ENCODE results near the gene GMEB1. TPM values are rescaled to one million over a fixed set of nuclear protein-coding genes. Genes with fewer than 3 reads are reported as not detected.

The GMEB1 gene
- total and polyA plus RNA-seq, 2 donors (not counting 3 experiments of a cell fraction or from before 2014, with no cell fraction given), result 8.1 to 16.0 TPM

- Histone ChIP-seq H3K36me3 (ENCODE audit: control insufficient read depth in 2 of 2, extremely low read depth in 1 of 2, insufficient read depth in 2 of 2, low read length in 2 of 2) (no peaks in the 10 kb centered on the region), H3K4me1 (ENCODE audit: control insufficient read depth, extremely low read depth, insufficient read depth, low read length) (no peaks in the 10 kb centered on the region), H3K4me3 (replicated peaks in 1 of 3; ENCODE audit: insufficient read depth in 1 of 3, low read depth in 1 of 3, low read length in 3 of 3) (no peak overlapping the region), H3K79me2 (ENCODE audit: control insufficient read depth, insufficient read depth, low read length) (no peaks in the 10 kb centered on the region), H4K20me1 (replicated peaks; ENCODE audit: control insufficient read depth, extremely low read depth, insufficient read depth, low read length) (no peaks in the 10 kb centered on the region), H3K9me1 (replicated peaks; ENCODE audit: control insufficient read depth, extremely low read depth, insufficient read depth, low read length) (no peaks in the 10 kb centered on the region), H3K27ac (ENCODE audit: insufficient read depth, low read depth, low read length) (no peak overlapping the region), H3K9ac (replicated peaks; ENCODE audit: extremely low read depth, insufficient read depth, low read length) (no peak overlapping the region), H3K4me2 (ENCODE audit: insufficient read depth, low read length) (no peak overlapping the region), H3K9me3 (replicated peaks; ENCODE audit: control insufficient read depth, insufficient read depth, low read length) (no peaks in the 10 kb centered on the region), H3K27me3 (ENCODE audit: control insufficient read depth in 2 of 2, insufficient read depth in 2 of 2, low read length in 2 of 2) (no peaks in the 10 kb centered on the region), H2AFZ (ENCODE audit: low read depth, low read length) (no peak overlapping the region)
- FAIRE-seq (no peak), DNase-seq (ENCODE audit: low read depth, low spot score) (no peak)
- no peak for TF ChIP-seq FOS (IDR thresholded peaks at IDR 0.05; ENCODE audit: borderline replicate concordance, insufficient read depth, low read length)
- no peak for TF ChIP-seq JUN (IDR thresholded peaks at IDR 0.05; ENCODE audit: borderline replicate concordance, insufficient read depth, insufficient read length, low read depth)
- no peak for TF ChIP-seq EZH2 (IDR thresholded peaks at IDR 0.05; ENCODE audit: borderline replicate concordance, low read depth, low read length, severe bottlenecking)
- TF ChIP-seq, protein P1, sequence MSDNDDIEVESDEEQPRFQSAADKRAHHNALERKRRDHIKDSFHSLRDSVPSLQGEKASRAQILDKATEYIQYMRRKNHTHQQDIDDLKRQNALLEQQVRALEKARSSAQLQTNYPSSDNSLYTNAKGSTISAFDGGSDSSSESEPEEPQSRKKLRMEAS (IDR thresholded peaks at IDR 0.05; ENCODE audit: insufficient read depth, insufficient read length), result no peak
- TF ChIP-seq MYC (IDR thresholded peaks at IDR 0.05; ENCODE audit: low read depth, low read length), result no peak
- BruUV-seq (replicated peaks), result no TSS peak
- ChIA-PET POLR2A (no interaction called here), CTCF (no interaction called here)
- dilution Hi-C loops (cut with MboI; ENCODE audit: extremely low pct_ligation_motif_present, low sequenced_read_pairs) (no loop called here), intact Hi-C loops (cut with micrococcal nuclease) (no loop called here)
These were observed 36.0 kb upstream of the GMEB1 start for GRCh38 chr1:28632560-28632959.

- no peaks in the 10 kb centered on the region for H4K20me1 ChIP-seq (replicated peaks; ENCODE audit: control insufficient read depth, extremely low read depth, insufficient read depth, low read length)
- H3K4me3 ChIP-seq (replicated peaks in 1 of 3; ENCODE audit: insufficient read depth in 1 of 3, low read depth in 1 of 3, low read length in 3 of 3), result no peak overlapping the region
- H3K27ac ChIP-seq (ENCODE audit: insufficient read depth, low read depth, low read length), result no peak overlapping the region
- TF ChIP-seq, protein P2, sequence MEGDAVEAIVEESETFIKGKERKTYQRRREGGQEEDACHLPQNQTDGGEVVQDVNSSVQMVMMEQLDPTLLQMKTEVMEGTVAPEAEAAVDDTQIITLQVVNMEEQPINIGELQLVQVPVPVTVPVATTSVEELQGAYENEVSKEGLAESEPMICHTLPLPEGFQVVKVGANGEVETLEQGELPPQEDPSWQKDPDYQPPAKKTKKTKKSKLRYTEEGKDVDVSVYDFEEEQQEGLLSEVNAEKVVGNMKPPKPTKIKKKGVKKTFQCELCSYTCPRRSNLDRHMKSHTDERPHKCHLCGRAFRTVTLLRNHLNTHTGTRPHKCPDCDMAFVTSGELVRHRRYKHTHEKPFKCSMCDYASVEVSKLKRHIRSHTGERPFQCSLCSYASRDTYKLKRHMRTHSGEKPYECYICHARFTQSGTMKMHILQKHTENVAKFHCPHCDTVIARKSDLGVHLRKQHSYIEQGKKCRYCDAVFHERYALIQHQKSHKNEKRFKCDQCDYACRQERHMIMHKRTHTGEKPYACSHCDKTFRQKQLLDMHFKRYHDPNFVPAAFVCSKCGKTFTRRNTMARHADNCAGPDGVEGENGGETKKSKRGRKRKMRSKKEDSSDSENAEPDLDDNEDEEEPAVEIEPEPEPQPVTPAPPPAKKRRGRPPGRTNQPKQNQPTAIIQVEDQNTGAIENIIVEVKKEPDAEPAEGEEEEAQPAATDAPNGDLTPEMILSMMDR (IDR thresholded peaks at IDR 0.05; ENCODE audit: extremely low read depth in 1 of 2, insufficient read depth in 1 of 2, low read depth in 1 of 2, low read length in 2 of 2), result peak; percentile 13 to 25
- TF ChIP-seq FOS (IDR thresholded peaks at IDR 0.05; ENCODE audit: borderline replicate concordance, insufficient read depth, low read length), result no peak
- intact Hi-C loops (cut with micrococcal nuclease) (loop anchor here (5.0 kb wide), 3 partner anchors 123 to 562 kb away; partner anchors contain the start of gene SRSF4), dilution Hi-C loops (cut with MboI; ENCODE audit: extremely low pct_ligation_motif_present, low sequenced_read_pairs) (no loop called here)
- H3K9me3 ChIP-seq (replicated peaks; ENCODE audit: control insufficient read depth, insufficient read depth, low read length), result no peaks in the 10 kb centered on the region
- no peak overlapping the region for H3K4me2 ChIP-seq (ENCODE audit: insufficient read depth, low read length)
- ChIA-PET POLR2A (interaction anchor here (1.6 kb wide), 1 partner anchor 59 kb away, joined by 9 read pairs; no protein-coding TSS in a partner anchor), CTCF (interaction anchor here (0.8 to 2.8 kb wide), 8 partner anchors 9 to 392 kb away, joined by 3 to 25 read pairs (median 4); no protein-coding TSS in a partner anchor)
- H3K36me3 ChIP-seq (ENCODE audit: control insufficient read depth in 2 of 2, extremely low read depth in 1 of 2, insufficient read depth in 2 of 2, low read length in 2 of 2), result no peaks in the 10 kb centered on the region
- no peaks in the 10 kb centered on the region for H3K27me3 ChIP-seq (ENCODE audit: control insufficient read depth in 2 of 2, insufficient read depth in 2 of 2, low read length in 2 of 2)
- peaks cover 16% of the 10 kb centered on the region for H3K4me1 ChIP-seq (ENCODE audit: control insufficient read depth, extremely low read depth, insufficient read depth, low read length)
- no TSS peak for BruUV-seq (replicated peaks)
- DNase-seq (ENCODE audit: low read depth, low spot score) (peak; percentile 26), FAIRE-seq (no peak)
- no peaks in the 10 kb centered on the region for H3K9me1 ChIP-seq (replicated peaks; ENCODE audit: control insufficient read depth, extremely low read depth, insufficient read depth, low read length)
- no peak overlapping the region for H2AFZ ChIP-seq (ENCODE audit: low read depth, low read length)
- H3K9ac ChIP-seq (replicated peaks; ENCODE audit: extremely low read depth, insufficient read depth, low read length), result no peak overlapping the region
- H3K79me2 ChIP-seq (ENCODE audit: control insufficient read depth, insufficient read depth, low read length), result peaks cover 7% of the 10 kb centered on the region
These were observed 27.8 kb upstream of the GMEB1 start for GRCh38 chr1:28640766-28641165.
